DMS153 treated with DMSO at 0.1 percent for 48 hours (cell line): ENCODE data around the gene ADARB2.
"Not testable (repeated sequence)": the region's sequence is repeated elsewhere in the genome, so short reads cannot be mapped to it uniquely, and the experiment has no call there.

Source experiments
- DNase-seq: peaks from one replicate; lab custom pipeline; 2025; ENCODE audit not compliant: unreplicated experiment; lab: John Stamatoyannopoulos, UW

ADARB2 gene

GRCh38 chr10:1474376-1475097, 262.8 kb downstream of the ADARB2 start:
- DNase-seq = no peak

GRCh38 chr10:1473874-1474273, 263.5 kb downstream of the ADARB2 start:
- no peak for DNase-seq

- DNase-seq = no peak
Measured at GRCh38 chr10:1472178-1472958, 265.0 kb downstream of the ADARB2 start.

- no peak for DNase-seq
Measured at GRCh38 chr10:1468811-1469210, 268.5 kb downstream of the ADARB2 start.

DNA sequence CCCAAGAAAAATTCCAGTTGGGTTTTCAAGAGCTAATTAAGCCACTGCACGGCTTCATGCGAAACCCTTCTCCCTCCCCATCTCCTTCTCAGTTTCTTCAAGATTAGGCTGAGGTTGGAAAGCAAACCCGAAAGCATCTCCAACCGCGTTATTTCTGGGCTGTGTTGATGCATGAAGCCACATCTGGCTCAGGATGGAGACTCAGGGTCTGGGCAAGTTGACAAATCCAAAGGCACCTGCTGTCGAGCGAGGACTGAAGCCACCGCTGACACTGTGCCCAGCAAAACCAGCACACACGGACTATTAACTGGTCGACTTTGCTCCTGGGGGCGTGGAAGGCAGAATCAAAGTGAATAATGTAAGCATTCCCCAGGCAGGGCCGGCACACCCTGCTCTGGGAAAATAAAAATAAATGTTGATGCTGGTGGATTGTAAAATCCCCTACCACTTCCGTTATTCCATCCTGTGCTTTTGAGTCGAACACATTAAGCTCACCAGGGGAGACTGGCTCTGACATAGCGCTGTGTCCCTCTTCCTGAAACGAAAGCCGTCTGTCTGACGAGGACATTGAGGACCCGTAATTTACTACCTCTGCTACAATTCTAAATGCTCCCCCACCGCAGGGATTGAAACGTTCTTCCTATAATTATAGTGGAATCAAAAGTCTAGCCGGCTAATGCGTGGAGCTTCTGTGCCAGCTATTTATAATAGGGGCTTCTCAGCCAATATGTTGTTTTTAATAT, 269.8 kb downstream of the ADARB2 start:
- peak; percentile 24 for DNase-seq

GRCh38 chr10:1465993-1466764, 271.1 kb downstream of the ADARB2 start:
- DNase-seq = no peak

DNA sequence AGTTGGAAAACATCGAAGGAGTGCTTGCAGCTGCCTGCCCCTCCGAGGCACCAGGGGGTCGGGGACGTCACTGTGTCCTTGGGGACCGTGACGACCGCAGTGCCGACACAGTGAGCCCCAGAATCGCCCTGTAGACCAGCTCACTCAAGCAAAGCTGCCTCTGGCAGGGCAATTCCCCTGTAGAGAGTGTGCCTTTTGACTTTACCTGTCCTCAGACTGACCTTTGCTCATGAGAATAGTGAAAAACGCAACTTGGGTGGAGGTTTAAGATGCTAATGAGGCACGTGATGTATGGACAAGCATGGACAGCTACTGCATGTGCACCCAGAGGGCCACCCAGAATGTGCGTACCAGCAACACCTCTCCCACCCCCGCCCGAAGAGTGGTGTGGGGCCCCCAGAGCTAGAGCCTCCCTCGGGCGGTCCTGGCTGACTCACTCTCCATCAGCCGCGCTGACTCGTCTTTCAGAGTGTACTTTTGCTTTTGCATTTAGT, 271.9 kb downstream of the ADARB2 start:
- no peak for DNase-seq

GRCh38 chr10:1464881-1465417, 272.4 kb downstream of the ADARB2 start:
- DNase-seq = no peak

DNA sequence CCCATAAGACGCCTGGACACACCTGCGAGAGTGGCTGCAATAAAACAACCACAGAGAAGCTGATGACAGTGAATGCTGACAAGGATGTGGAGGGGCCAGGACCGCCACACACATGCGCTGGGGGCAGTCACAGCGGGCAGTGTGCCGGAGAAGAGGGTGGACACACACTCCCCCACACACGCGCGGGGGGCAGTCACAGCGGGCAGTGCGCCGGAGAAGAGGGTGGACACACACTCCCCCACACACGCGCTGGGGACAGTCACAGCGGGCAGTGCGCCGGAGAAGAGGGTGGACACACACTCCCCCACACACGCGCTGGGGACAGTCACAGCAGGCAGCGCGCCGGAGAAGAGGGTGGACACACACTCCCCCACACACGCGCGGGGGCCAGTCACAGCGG, 273.4 kb downstream of the ADARB2 start:
- not testable (repeated sequence) for DNase-seq

- DNase-seq = no peak
Measured at GRCh38 chr10:1462994-1463633, 274.2 kb downstream of the ADARB2 start.

DNA sequence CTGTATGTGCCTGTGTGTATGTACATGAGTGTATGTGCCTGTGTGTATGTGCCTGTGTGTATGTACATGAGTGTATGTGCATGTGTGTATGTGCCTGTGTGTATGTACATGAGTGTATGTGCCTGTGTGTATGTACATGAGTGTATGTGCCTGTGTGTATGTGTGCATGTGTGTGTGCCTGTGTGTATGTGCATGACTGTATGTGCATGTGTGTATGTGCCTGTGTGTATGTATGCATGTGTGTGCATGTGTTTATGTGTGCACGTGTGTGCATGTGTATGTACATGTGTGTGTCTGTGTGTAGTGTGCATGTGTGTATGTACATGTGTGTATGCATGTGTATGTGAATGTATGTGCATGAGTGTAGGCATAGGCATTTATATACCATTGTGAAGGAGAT, 274.8 kb downstream of the ADARB2 start:
- no peak for DNase-seq

DNA sequence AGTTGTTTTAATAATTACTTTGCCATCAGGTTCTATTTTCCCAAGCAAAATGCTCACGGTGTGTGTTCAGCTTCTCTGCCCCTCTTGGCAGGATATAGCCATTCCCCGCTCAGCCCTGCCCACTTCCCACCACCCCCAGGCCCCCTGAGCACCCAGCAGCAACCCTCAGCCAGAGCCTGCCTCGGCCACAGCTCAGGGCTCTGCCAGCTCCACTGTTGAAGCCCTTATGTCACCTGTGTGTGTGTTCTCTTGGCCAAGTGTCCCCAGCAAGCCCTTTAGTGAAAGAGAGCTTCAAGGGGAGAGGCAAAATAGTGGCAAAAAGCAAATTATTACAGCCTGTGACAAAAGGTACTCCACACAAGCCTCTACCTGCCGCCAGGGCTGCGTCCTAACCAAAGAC, 275.3 kb downstream of the ADARB2 start:
- DNase-seq = no peak

DNA sequence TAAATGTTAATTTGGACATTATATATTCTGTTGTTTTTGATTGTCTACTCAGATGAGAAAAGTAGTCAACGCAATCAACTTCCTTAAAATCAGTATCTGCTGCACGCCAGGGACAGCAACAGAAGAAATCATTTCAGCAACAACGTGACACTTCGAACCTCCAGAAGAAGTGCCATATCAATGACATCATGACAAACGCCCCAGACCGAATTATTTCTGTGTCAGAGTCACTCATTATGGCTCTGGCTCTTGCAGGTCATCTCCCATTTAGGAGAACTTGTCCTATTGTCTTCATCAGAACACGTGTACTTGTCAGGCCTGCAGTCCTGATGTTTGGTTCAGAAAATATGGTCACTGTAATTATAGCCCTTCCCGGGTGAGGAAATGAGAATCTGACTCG, 276.3 kb downstream of the ADARB2 start:
- DNase-seq = no peak

DNA sequence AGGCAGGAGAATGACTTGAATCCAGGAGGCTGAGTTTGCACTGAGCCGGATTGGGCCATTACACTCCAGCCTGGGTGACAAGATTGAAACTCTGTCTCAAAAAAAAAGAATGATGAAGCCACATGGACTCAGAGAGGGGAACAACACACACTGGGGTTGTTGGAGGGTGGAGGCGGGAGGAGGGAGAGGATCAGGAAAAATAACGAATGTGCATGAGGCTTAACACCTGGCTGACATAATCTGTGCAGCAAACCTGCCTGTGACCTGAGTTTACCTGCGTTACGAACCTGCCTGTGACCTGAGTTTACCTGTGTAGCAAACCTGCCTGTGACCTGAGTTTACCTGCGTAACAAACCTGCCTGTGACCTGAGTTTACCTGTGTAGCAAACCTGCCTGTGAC, 277.7 kb downstream of the ADARB2 start:
- DNase-seq = not testable (repeated sequence)

DNA sequence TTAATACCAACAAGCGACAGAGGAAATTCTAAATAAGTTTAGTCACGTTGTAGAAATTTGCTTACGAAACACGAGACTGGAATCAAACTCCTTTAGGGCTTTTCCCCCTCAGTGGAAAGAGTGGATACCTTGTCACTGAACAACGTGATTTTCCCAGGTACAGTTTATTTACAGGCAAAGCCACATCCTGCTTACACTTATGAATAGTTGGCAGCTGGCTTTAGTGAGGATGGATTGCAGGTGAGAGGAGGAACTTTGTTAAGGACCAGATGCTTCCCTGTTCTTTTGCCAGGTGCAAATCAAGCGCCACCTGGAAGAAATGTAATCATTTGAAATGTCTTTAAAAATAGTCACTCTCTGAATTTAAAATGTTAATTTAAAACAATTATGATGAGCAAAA, 282.4 kb downstream of the ADARB2 start:
- DNase-seq = peak; percentile 75

DNA sequence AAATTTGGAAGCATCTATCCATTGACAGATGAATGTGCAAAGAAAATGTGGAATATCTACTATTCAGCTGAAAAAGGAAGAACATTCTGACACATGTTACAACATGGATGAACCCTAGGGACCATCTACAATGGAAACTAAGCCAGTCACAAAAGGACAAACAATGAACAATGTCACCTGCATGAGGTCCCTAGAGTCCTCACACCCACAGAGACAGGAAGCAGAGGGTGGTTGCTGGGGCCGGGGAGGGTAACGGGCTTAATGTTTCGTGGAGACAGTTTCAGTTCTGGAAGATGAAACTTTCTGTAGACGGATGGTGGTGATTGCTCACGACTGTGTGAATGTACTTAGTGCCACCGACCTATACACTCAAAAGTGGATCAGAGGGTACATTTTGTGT, 282.9 kb downstream of the ADARB2 start:
- DNase-seq = peak; percentile 19

DNA sequence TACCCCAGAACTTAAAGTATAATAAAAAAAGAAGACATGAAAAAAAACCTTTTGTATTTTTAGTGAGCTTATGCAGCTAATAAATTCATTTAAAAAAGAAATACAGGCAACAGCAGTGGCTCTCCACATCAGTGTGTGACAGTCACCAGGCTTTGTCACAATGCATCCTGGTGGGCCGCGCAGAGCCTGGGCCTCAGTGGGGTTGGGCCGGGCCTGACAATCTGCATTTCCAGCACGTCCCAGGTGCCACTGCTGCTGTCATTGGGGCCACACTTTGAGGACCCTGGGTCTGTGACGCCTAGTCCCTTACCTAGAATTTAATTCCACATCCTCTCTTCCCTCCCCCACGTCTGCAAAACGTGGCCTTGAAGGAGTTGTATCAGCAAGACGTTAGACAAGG, 284.5 kb downstream of the ADARB2 start:
- DNase-seq = no peak

DNA sequence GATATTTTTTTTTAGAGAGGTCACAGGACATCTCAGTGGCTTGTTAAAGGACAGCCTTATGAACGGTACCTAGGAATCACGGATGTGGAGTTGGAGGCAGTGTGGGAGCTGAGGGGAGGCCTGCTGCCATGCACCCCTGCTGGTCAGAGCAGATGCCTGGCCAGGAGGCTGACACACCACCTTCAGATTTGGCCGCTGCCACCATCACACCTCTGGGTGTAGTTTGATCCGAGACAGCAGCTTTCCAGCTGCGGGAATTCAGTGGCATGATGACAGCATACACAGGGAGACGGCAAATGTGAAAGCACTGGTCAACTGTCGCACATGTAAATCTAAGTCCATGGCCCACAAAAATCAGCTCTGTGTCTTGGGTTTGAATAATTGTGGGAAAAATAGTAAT, 285.4 kb downstream of the ADARB2 start:
- DNase-seq = no peak

- no peak for DNase-seq
Measured at GRCh38 chr10:1451362-1451888, 285.9 kb downstream of the ADARB2 start.
